Stimulated activated CD4-positive, alpha-beta T cell treated with anti-CD3 and anti-CD28 coated beads, TNF-alpha, amount 100 ng/mL, for 48 hours (primary cell): ENCODE data around the gene LTB4R2.

Source experiments
- DNase-seq, 3 donors: peaks; one replicate each; pipeline ENCODE4 v3.0.0-alpha.2; 2020; ENCODE audit warnings: low read depth in 3 of 3

The LTB4R2 gene

DNA sequence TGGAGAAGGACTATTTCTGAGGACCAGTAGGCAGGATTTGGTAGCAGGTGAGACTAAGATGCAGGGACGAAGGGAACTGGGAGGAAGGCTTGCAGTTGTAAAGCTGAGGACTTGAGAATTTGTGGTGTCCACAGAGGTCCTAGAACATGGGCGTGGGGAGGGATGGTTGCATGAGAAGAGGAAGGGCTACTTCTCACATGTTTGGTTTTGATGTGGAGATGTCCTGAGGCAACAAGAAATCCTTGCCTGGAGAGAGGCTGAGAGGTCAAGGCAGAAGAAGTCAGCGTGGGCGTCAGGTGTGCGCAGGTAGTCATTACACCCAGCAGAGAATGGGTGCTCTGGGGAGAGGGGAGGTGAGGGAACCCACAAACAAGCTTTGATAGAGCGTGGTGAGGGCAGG is 32.9 kb upstream of the LTB4R2 start:
- DNase-seq = no peak

DNA sequence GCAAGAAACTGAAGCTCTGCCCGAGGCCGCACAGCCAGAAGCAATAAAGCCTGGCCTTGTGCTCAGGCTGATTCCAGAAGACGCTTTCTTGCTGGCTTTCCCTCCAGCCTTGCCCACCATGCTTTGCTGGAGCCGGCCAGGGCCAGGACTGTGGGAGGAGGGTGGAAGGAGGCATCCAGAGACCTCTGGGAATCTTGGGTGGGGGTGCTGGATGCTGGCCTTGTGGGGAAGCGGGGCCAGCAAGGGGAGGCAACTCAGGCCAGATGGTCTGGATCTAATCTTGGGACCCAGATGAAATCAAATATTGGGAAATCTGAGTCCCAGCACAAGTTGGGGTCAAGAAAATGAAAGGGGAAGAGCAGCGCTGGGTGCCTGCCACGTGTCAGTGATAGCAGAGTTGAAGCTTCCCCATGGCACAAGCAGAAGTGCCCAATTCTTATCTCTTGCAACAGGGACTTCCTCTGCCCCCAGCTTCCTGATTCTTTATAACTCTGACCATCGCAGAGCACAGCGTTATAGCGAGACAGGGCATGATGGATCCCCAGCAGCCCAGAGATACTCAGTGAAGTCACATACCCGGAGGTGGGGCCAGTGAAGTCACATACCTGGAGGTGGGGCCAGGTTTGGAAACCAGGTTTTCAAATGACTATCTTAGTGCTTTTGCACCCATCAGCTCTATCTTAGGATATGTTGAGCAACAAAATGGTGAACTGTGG is 32.2 kb upstream of the LTB4R2 start:
- no peak for DNase-seq

- no peak for DNase-seq
These were observed 31.5 kb upstream of the LTB4R2 start for GRCh38 chr14:24278424-24278823.

- DNase-seq = peak; percentile 24 to 43 (median 35)
These were observed 30.4 kb upstream of the LTB4R2 start for GRCh38 chr14:24279301-24280186.

DNA sequence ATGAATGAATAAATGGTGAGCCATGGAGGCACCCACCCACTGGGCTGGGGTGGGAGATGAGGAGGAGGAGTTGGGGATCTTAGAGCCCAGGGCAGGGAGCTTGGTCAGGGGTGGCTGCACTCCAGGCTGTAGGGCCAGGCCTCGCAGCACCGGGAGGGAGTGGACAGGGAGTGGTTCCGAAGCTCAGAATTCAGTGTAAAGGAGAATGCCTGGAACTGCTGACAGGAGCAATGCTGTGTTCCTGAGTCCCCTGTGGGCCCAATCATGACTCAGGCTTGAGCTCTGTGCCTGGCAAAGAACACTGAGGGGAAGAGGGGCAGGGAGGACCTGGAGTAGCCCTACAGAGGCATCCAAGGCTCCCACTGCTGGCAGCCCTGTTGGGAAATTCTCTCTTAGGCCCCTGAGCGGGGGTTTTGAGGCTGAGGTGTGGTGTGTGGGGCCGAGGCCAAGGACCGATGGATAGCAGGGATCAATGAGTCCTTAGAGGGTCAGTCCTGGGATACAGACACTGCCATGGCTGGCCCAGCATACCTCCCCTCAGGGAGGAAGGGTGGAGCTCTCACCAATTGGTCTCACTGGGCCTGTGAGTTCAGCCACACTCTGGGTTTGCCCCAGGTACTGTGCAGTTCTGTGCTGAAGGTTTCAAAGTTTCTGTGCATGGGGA is 29.0 kb upstream of the LTB4R2 start:
- no peak for DNase-seq

- DNase-seq = no peak
These were observed 28.3 kb upstream of the LTB4R2 start for GRCh38 chr14:24281636-24282035.

GRCh38 chr14:24282736-24283135 is 27.2 kb upstream of the LTB4R2 start:
- DNase-seq = no peak

DNA sequence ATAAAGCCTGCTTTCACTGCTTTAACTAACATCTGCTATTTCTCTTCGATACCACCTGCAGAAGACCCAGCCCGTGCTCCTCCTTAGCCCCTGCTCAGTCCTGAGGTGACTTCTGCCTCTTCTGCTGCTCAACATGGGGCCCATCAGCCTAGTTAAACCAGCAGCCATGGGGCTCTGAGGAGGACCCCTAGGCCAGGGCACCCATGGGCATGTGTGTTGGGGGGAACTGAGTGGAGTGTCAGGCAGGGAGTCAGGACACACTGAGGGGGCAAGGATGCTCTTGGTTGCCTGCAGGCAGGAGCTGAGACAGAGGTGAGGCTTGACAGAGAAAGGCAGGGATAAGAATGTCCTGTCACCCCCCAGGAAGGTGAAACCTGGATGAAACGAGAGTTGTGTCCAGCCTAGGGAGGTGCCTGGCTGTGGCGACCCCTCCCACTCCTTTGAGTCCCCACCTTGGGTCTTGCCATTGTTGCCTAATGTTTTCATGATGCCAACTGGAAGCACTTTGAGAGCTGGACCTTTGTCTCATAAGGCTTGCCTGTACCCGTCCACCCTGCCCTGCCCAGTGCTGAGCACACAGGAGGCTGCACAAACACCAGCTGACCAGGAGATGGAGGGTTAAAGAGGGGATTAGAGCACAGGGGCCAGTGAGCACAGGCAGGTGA is 26.0 kb upstream of the LTB4R2 start:
- no peak for DNase-seq

DNA sequence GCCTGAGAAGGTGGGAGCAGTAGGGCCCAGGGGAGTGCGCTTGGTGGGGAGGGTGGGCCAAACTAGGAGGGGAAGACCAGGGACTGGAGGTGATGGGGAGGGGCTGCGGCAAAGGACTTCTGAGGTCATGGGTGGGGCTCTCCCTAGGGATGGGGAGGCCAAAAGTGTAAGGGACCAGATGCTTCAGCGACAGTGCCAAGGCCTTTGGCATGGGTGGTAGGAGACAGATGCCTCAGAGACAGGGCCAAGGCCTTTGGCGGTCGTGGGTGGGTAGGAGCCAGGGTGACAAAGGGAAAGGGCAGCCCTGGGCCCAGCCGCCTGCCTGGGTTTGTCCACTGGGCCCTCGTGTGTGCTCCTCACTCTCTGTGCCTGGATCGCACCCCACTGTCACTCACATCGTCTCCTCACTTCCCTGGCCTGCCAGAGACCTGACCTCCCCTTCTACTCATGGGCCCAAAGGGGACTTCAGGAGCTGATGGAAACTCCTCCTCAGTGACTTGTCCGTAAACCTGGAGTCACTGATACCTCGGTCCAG is 25.4 kb upstream of the LTB4R2 start:
- no peak for DNase-seq

DNA sequence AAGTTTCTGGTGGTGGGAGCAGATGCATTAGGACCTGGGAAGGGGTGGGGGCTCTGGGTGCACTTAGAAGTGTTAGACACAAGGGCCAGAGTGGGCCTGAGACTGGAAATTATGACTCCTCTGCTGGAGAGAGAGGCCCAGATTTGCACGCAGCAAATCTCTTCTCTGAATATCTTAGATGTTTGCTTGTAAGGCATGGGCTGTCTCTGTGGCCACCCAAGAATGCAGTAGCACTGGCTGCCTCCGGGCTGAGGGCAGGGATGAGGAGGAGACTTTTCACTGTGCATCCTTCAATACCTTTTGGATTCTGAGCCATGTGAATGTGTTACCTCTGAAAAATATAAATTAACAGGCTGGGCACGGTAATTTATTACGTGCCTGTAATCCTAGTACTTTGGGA is 24.6 kb upstream of the LTB4R2 start:
- no peak for DNase-seq

GRCh38 chr14:24286996-24287395 is 22.9 kb upstream of the LTB4R2 start:
- DNase-seq = no peak

DNA sequence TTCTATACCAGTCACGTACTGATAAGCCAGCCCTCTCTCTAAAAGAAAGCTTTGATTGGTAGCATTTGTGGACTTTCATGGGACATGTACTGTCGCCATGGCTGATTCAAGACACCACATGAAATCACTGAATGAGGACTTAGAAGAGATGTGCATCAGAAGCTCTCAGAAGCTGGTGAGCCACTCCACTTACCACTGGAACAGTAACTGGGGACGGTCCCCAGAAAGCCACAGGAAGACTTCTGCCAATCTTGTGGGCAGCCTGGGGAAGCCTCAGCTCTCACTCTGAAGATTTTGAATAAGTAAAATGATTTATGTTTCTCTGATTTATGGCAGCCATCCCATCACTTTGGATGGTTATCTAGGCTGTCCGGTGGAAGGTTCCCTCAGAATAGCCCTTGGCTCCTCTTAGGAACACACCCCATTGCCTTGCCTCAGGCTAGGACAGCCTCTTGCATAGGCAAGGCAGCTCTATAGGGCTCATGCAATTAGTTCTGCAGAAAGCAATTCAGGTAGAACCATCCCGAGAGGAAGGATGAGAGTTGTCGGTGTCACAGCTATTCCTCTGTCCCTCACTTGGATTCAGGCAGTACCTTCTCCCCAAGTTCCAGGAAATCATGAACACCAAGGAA is 20.2 kb upstream of the LTB4R2 start:
- DNase-seq = peak; percentile 46 to 76 (median 51)

- DNase-seq = no peak
These were observed 19.2 kb upstream of the LTB4R2 start for GRCh38 chr14:24290746-24291145.

DNA sequence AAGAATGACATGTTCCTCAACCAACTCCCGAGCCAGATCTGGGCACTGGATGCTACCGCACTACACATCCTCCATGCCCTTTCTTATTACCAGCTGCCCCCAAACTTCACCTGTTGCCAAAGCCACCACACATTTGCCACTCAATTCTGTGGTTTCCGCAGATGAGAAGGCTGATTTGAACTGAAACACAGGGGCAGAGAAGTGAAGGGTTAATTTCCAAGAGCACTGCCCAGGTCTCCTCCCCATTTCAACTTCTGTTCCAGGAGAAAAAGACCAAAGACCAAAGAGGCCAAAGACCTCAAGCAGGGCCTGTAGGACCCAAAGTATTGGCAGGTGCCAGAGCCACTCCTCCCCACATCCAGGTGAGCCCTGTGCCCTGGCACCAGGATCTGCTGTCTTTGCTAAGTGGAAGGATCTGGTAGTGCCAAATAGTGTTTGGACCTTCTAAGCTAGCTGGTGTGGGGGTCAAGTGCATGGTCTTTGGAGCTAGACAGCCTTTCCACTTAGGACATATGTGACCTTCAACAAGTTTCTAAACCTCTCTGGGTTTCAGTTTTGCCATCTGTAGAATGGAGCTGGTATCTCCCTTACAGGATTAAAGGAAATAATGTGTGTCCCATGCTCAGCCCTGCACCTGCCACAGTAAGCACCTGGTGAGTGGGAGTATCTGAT is 18.4 kb upstream of the LTB4R2 start:
- no peak for DNase-seq

DNA sequence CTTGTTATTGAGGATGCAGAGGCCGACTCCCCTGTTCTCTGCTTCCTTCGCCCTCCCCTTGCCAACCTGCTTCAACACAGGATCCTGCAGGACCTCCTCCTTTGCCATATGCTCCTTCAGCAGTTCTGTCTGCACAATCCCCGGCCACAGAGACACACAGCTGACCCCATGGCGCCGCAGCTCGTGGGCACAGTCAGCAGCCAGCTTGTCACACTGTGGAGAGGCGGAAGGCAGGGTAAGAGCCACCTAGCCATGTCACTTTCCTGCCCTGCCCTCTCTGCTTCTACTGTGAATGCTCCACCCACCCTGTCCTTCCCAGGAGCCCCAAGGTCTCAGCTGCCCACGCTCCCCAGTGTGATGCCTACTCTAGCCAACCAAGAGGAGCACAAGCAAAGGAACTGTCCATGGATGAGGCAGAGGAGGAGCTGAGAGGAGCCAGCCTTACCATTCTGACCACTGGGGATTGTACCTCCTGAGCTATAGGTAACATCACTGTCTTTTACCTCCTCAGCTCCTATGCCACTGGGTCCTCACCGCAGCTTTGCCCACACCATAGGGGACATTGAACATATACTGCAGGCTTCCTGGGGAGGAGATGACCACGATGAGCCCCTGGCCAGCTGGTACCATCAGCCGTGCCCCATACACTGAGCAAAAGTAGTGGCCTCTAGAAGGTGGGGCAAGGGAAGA is 17.7 kb upstream of the LTB4R2 start:
- DNase-seq = no peak

GRCh38 chr14:24293525-24293924 is 16.4 kb upstream of the LTB4R2 start:
- DNase-seq = no peak

GRCh38 chr14:24296341-24297157 is 13.4 kb upstream of the LTB4R2 start:
- peak; percentile 57 to 65 (median 61) for DNase-seq

GRCh38 chr14:24297190-24297964 is 12.6 kb upstream of the LTB4R2 start:
- DNase-seq = no peak

GRCh38 chr14:24298892-24299254 is 11.1 kb upstream of the LTB4R2 start:
- DNase-seq = no peak
